Colonic mucosa (tissue), 4 donors: Measurements from ENCODE around the gene PGR. TPM values are rescaled to one million over a fixed set of nuclear protein-coding genes. Genes with fewer than 3 reads are reported as not detected.

Experiments used
- DNase-seq: peaks from one replicate; pipeline ENCODE4 v3.0.0-alpha.2; 2020
- H3K27ac ChIP-seq: fragments of 200-600 bp; one replicate; pipeline ENCODE4 v1.8.0; 2021
- H3K27me3 ChIP-seq: fragments of 200-600 bp; one replicate; pipeline ENCODE4 v1.8.0; 2021
- H3K36me3 ChIP-seq: fragments of 200-600 bp; one replicate; pipeline ENCODE4 v1.8.0; 2021
- H3K4me1 ChIP-seq: fragments of 200-600 bp; one replicate; pipeline ENCODE4 v1.8.0; 2021; ENCODE audit warnings: mild to moderate bottlenecking
- H3K4me3 ChIP-seq: fragments of 200-600 bp; one replicate; pipeline ENCODE4 v1.8.0; 2021
- H3K9ac ChIP-seq, 2 donors: one replicate each; pipeline ENCODE4 v1.7.0; 2013; ENCODE audit warnings: control low read depth in 2 of 2, low read depth in 2 of 2, low read length in 2 of 2
- H3K9me3 ChIP-seq: fragments of 200-600 bp; one replicate; pipeline ENCODE4 v1.8.0; 2021
- CTCF ChIP-seq: fragments of 200-600 bp; IDR thresholded peaks from one replicate; pipeline ENCODE4 v1.8.0; 2022; ENCODE audit warnings: antibody characterized with exemption, mild to moderate bottlenecking
- intact Hi-C: fragments of 100-400 bp; cut with DNase I; formaldehyde crosslinking; loops from one replicate; pipeline ENCODE4 v1.14.1; 2022
- total RNA-seq, 2 donors: library from RNA; stranded (reverse); fragmentation: NEBNext Ultra II Directional in 1 of 2; extraction: Animal tissue kit (Norgen Biotek cat#: 25700) in 1 of 2; gene quantifications; one replicate each; pipeline ENCODE4 v1.2.1, GENCODE V29; 2021
- donor health status: healthy.
- donor health status: DM: no; HTN: no; CAD: no.
- donor health status: DM: no; HTN: no; CAD: no.

The PGR gene
- total RNA-seq, 2 donors from 2014 or later, result 0.27 to 0.69 TPM

- H3K4me3 ChIP-seq, result peak overlapping the region; percentile 43
- peaks cover 22% of the 10 kb centered on the region for H3K27me3 ChIP-seq
- no peak for TF ChIP-seq CTCF
- H3K9me3 ChIP-seq, result no peaks in the 10 kb centered on the region
- DNase-seq, result no peak
- no peak overlapping the region for H3K27ac ChIP-seq
- H3K9ac ChIP-seq, result no peak overlapping the region
- H3K36me3 ChIP-seq, result no peaks in the 10 kb centered on the region
- intact Hi-C loops, result no loop called here
- H3K4me1 ChIP-seq, result peaks cover 3% of the 10 kb centered on the region
Observed at GRCh38 chr11:101126551-101127196, 2.9 kb downstream of the PGR start.

GRCh38 chr11:101115671-101116160 lies 13.9 kb downstream of the PGR start:
- Histone ChIP-seq H3K27me3 (no peaks in the 10 kb centered on the region), H3K4me1 (no peaks in the 10 kb centered on the region), H3K9ac (no peak overlapping the region), H3K27ac (no peak overlapping the region), H3K9me3 (no peaks in the 10 kb centered on the region), H3K36me3 (no peaks in the 10 kb centered on the region), H3K4me3 (no peak overlapping the region)
- intact Hi-C loops, result no loop called here
- DNase-seq, result no peak
- TF ChIP-seq CTCF, result no peak

- DNase-seq, result peak; percentile 23
- H3K27me3 ChIP-seq, result no peaks in the 10 kb centered on the region
- no peaks in the 10 kb centered on the region for H3K9me3 ChIP-seq
- no peak overlapping the region for H3K4me3 ChIP-seq
- intact Hi-C loops, result no loop called here
- no peaks in the 10 kb centered on the region for H3K4me1 ChIP-seq
- H3K27ac ChIP-seq, result no peak overlapping the region
- no peak for TF ChIP-seq CTCF
- H3K36me3 ChIP-seq, result no peaks in the 10 kb centered on the region
- no peak overlapping the region for H3K9ac ChIP-seq
Observed at GRCh38 chr11:101113540-101113939, 16.1 kb downstream of the PGR start.

- no peaks in the 10 kb centered on the region for H3K36me3 ChIP-seq
- no peaks in the 10 kb centered on the region for H3K27me3 ChIP-seq
- DNase-seq, result no peak
- no peak for TF ChIP-seq CTCF
- no peak overlapping the region for H3K27ac ChIP-seq
- no peak overlapping the region for H3K9ac ChIP-seq
- no peak overlapping the region for H3K4me3 ChIP-seq
- intact Hi-C loops, result no loop called here
- H3K4me1 ChIP-seq, result no peaks in the 10 kb centered on the region
- H3K9me3 ChIP-seq, result no peaks in the 10 kb centered on the region
Observed at GRCh38 chr11:101104716-101105115, 24.9 kb downstream of the PGR start.

GRCh38 chr11:101103433-101103832 lies 26.2 kb downstream of the PGR start:
- H3K4me3 ChIP-seq, result no peak overlapping the region
- no peak overlapping the region for H3K9ac ChIP-seq
- no peaks in the 10 kb centered on the region for H3K4me1 ChIP-seq
- intact Hi-C loops, result no loop called here
- no peak overlapping the region for H3K27ac ChIP-seq
- H3K27me3 ChIP-seq, result no peaks in the 10 kb centered on the region
- no peak for TF ChIP-seq CTCF
- no peaks in the 10 kb centered on the region for H3K9me3 ChIP-seq
- H3K36me3 ChIP-seq, result no peaks in the 10 kb centered on the region
- no peak for DNase-seq
